H1 (cell line): ENCODE results near the gene ABCG5. TPM values are rescaled to one million over a fixed set of nuclear protein-coding genes. Genes with fewer than 3 reads are reported as not detected.

ENCODE experiments used
- FOSL1 ChIP-seq: IDR thresholded peaks from 2 replicates; pipeline ENCODE4 v1.6.1; 2011; ENCODE audit warnings: mild to moderate bottlenecking, low read depth, low read length, moderate library complexity; ENCODE audit not compliant: insufficient read depth
- GTF2F1 ChIP-seq: IDR thresholded peaks from 2 replicates; pipeline ENCODE4 v1.6.1; 2012; ENCODE audit warnings: low read depth, low read length, improper control_type of control experiment, borderline replicate concordance
- POU5F1 ChIP-seq: IDR thresholded peaks from 2 replicates; pipeline ENCODE4 v1.6.1; 2011; ENCODE audit warnings: low read depth, mild to moderate bottlenecking, low read length, moderate library complexity
- SAP30 ChIP-seq: fragments of 300-600 bp; sonication (generic); IDR thresholded peaks from 2 replicates; pipeline ENCODE4 v1.7.1; 2012; ENCODE audit warnings: low read length, moderate library complexity, mild to moderate bottlenecking, inconsistent platforms; ENCODE audit not compliant: insufficient read depth, insufficient replicate concordance
- polyA plus RNA-seq, 7 experiments: library from polyadenylated mRNA; depleted of rRNA in 3 of 7; stranded (reverse) in 5 of 7; unstranded in 2 of 7; fragments of >200 nt in 5 of 7; fragments of 200-250 nt in 2 of 7; gene quantifications; 1 replicate in 5 of 7; 2 replicates in 1 of 7; 4 replicates in 1 of 7; pipeline versions ENCODE4 v1.2.1 to v1.2.3, GENCODE V29; 2011 to 2013; ENCODE audit warnings: missing spikeins in 2 of 7, mixed read lengths in 2 of 7
- total RNA-seq: library from RNA; stranded (reverse); fragmentation: NEBNext Ultra II Directional; extraction: Animal tissue kit (Norgen Biotek cat#: 25700); gene quantifications from 2 replicates; pipeline ENCODE4 v1.2.1, GENCODE V29; 2021

Gene ABCG5
- total and polyA plus RNA-seq, 2 of the 8 experiments (the other 6 are each of a cell fraction or from before 2014, with no cell fraction given), result not detected

GRCh38 chr2:43848214-43848613, 9.6 kb upstream of the ABCG5 start (continued):
- TF ChIP-seq SAP30 (no peak), GTF2F1 (no peak), FOSL1 (no peak), POU5F1 (no peak)
- TF ChIP-seq, all 59 proteins: peak for 0
